Measurements from ENCODE around the gene GPRIN1.

Gene GPRIN1

GRCh38 chr5:176646707-176647029 is 36.7 kb upstream of the GPRIN1 start:
- no peak for TF ChIP-seq REST (IDR thresholded peaks at IDR 0.05; ENCODE audit: low read depth)
- no peak for TF ChIP-seq RAD21 (IDR thresholded peaks at IDR 0.05; ENCODE audit: low read depth)
- TF ChIP-seq USF1 (IDR thresholded peaks at IDR 0.05): no peak
- TF ChIP-seq TEAD4 (IDR thresholded peaks at IDR 0.05): no peak
- no peak for TF ChIP-seq NFIC (IDR thresholded peaks at IDR 0.05)
- no peak for TF ChIP-seq FOXM1 (IDR thresholded peaks at IDR 0.05; ENCODE audit: borderline replicate concordance, low read depth)

GRCh38 chr5:176646049-176646706 is 36.2 kb upstream of the GPRIN1 start:
- TF ChIP-seq MAX (IDR thresholded peaks at IDR 0.05) (no peak), RAD21 (IDR thresholded peaks at IDR 0.05; ENCODE audit: low read depth) (no peak), CREB1 (IDR thresholded peaks at IDR 0.05; ENCODE audit: low read depth) (no peak), TEAD4 (IDR thresholded peaks at IDR 0.05) (no peak), CEBPB (IDR thresholded peaks at IDR 0.05) (no peak), NFIC (IDR thresholded peaks at IDR 0.05) (no peak), TAF1 (IDR thresholded peaks at IDR 0.05; ENCODE audit: low read depth) (no peak), FOXM1 (IDR thresholded peaks at IDR 0.05; ENCODE audit: borderline replicate concordance, low read depth) (no peak), REST (IDR thresholded peaks at IDR 0.05; ENCODE audit: low read depth) (no peak), EGR1 (IDR thresholded peaks at IDR 0.05) (no peak), ZBTB7A (IDR thresholded peaks at IDR 0.05; ENCODE audit: low read depth) (no peak), YY1 (IDR thresholded peaks at IDR 0.05; ENCODE audit: low read depth) (no peak), EP300 (IDR thresholded peaks at IDR 0.05; ENCODE audit: borderline replicate concordance) (no peak), TCF12 (IDR thresholded peaks at IDR 0.05; ENCODE audit: low read depth) (no peak), USF1 (IDR thresholded peaks at IDR 0.05) (no peak)

GRCh38 chr5:176644878-176645670 is 35.1 kb upstream of the GPRIN1 start:
- TF ChIP-seq YY1 (IDR thresholded peaks at IDR 0.05; ENCODE audit: low read depth) (no peak), MAX (IDR thresholded peaks at IDR 0.05) (no peak)

GRCh38 chr5:176644294-176644693 is 34.3 kb upstream of the GPRIN1 start:
- TF ChIP-seq NFIC (IDR thresholded peaks at IDR 0.05): no peak
- TF ChIP-seq FOXM1 (IDR thresholded peaks at IDR 0.05; ENCODE audit: borderline replicate concordance, low read depth): no peak
- TF ChIP-seq YY1 (IDR thresholded peaks at IDR 0.05; ENCODE audit: low read depth): no peak
- no peak for TF ChIP-seq REST (IDR thresholded peaks at IDR 0.05; ENCODE audit: low read depth)
- no peak for TF ChIP-seq TEAD4 (IDR thresholded peaks at IDR 0.05)

Measured in Ishikawa (cell line).